Calu3 (cell line): ENCODE data around the gene M1AP. TPM values are rescaled to one million over a fixed set of nuclear protein-coding genes. Genes with fewer than 3 reads are reported as not detected.

Source experiments
- total RNA-seq: library from RNA; stranded (reverse); gene quantifications from 2 replicates; pipeline ENCODE4 v1.2.3, GENCODE V29; 2022

The M1AP gene
- total RNA-seq, 1 experiment from 2014 or later, result not detected

Other genes with a start within 250 kb of the M1AP start
- 4.0 and 5.7 TPM in 2 replicates for gene C2orf81, start 226.7 kb downstream of the M1AP start, total RNA-seq
- 30.5 and 32.3 TPM in 2 replicates for gene WDR54, start 226.6 kb downstream of the M1AP start, total RNA-seq
- gene RTKN, start 206.4 kb downstream of the M1AP start, total RNA-seq, result 97.6 and 103 TPM in 2 replicates
- gene INO80B, start 193.2 kb downstream of the M1AP start, total RNA-seq, result 41.7 and 42.1 TPM in 2 replicates
- 61.6 and 63.7 TPM in 2 replicates for gene WBP1, start 189.9 kb downstream of the M1AP start, total RNA-seq
- gene MOGS, start 182.9 kb downstream of the M1AP start, total RNA-seq, result 64.8 and 66.3 TPM in 2 replicates
- 83.7 and 88.9 TPM in 2 replicates for gene MRPL53, start 175.7 kb downstream of the M1AP start, total RNA-seq
- gene CCDC142, start 165.3 kb downstream of the M1AP start, total RNA-seq, result 29.9 and 30.4 TPM in 2 replicates
- 26.2 and 32.9 TPM in 2 replicates for gene TTC31, start 165.2 kb downstream of the M1AP start, total RNA-seq
- 3.0 and 3.5 TPM in 2 replicates for gene LBX2, start 148.7 kb downstream of the M1AP start, total RNA-seq
- gene PCGF1, start 140.6 kb downstream of the M1AP start, total RNA-seq, result 25.9 TPM in 2 replicates
- gene TLX2, start 133.9 kb downstream of the M1AP start, total RNA-seq, result not detected in 2 replicates
- 0.14 TPM in 1 of 2 replicates, not detected in the other for gene DQX1, start 122.1 kb downstream of the M1AP start, total RNA-seq
- 145 and 153 TPM in 2 replicates for gene AUP1, start 118.6 kb downstream of the M1AP start, total RNA-seq
- gene HTRA2, start 118.4 kb downstream of the M1AP start, total RNA-seq, result 23.4 and 26.3 TPM in 2 replicates
- 0.93 and 1.2 TPM in 2 replicates for gene LOXL3, start 94.4 kb downstream of the M1AP start, total RNA-seq
- 2.1 and 2.5 TPM in 2 replicates for gene DOK1, start 93.6 kb downstream of the M1AP start, total RNA-seq
- 9.5 and 10.1 TPM in 2 replicates for gene SEMA4F, start 5.9 kb upstream of the M1AP start, total RNA-seq
- 56.5 and 79.4 TPM in 2 replicates for gene HK2, start 185.8 kb upstream of the M1AP start, total RNA-seq